ENCODE data around the gene PLD6.

PLD6 gene

GRCh38 chr17:17205368-17206123 is 587 bp downstream of the PLD6 start:
- peak; percentile 68 for DNase-seq (ENCODE audit: extremely low read depth, insufficient read length)

GRCh38 chr17:17204635-17205231 is 1.4 kb downstream of the PLD6 start:
- DNase-seq (ENCODE audit: extremely low read depth, insufficient read length) = no peak
- H3K36me3 ChIP-seq (ENCODE audit: control insufficient read depth, insufficient read depth, low read length) = peaks cover 1% of the 10 kb centered on the region
- no peaks in the 10 kb centered on the region for H3K27me3 ChIP-seq (replicated peaks; ENCODE audit: control insufficient read depth, insufficient read depth, low read length)
- TF ChIP-seq CTCF (IDR thresholded peaks at IDR 0.05; ENCODE audit: insufficient read depth, low read length, poor library complexity, severe bottlenecking) = no peak
- peak overlapping the region; percentile 70 for H3K4me3 ChIP-seq (replicated peaks; ENCODE audit: low read depth, low read length)

More at GRCh38 chr17:17205368-17206123, 587 bp downstream of the PLD6 start:
- peaks cover 1% of the 10 kb centered on the region for H3K36me3 ChIP-seq (ENCODE audit: control insufficient read depth, insufficient read depth, low read length)
- no peak for TF ChIP-seq CTCF (IDR thresholded peaks at IDR 0.05; ENCODE audit: insufficient read depth, low read length, poor library complexity, severe bottlenecking)
- peak overlapping the region; percentile 70 for H3K4me3 ChIP-seq (replicated peaks; ENCODE audit: low read depth, low read length)
- H3K27me3 ChIP-seq (replicated peaks; ENCODE audit: control insufficient read depth, insufficient read depth, low read length) = no peaks in the 10 kb centered on the region

GRCh38 chr17:17204041-17204591 is 2.0 kb downstream of the PLD6 start:
- Histone ChIP-seq H3K27me3 (replicated peaks; ENCODE audit: control insufficient read depth, insufficient read depth, low read length) (no peaks in the 10 kb centered on the region), H3K4me3 (replicated peaks; ENCODE audit: low read depth, low read length) (peak overlapping the region; percentile 70), H3K36me3 (ENCODE audit: control insufficient read depth, insufficient read depth, low read length) (peaks cover 1% of the 10 kb centered on the region)
- no peak for TF ChIP-seq CTCF (IDR thresholded peaks at IDR 0.05; ENCODE audit: insufficient read depth, low read length, poor library complexity, severe bottlenecking)
- DNase-seq (ENCODE audit: extremely low read depth, insufficient read length) = no peak

GRCh38 chr17:17203173-17203730 is 2.9 kb downstream of the PLD6 start:
- TF ChIP-seq CTCF (IDR thresholded peaks at IDR 0.05; ENCODE audit: insufficient read depth, low read length, poor library complexity, severe bottlenecking) = no peak
- DNase-seq (ENCODE audit: extremely low read depth, insufficient read length) = no peak
- Histone ChIP-seq H3K36me3 (ENCODE audit: control insufficient read depth, insufficient read depth, low read length) (peaks cover 1% of the 10 kb centered on the region), H3K4me3 (replicated peaks; ENCODE audit: low read depth, low read length) (no peak overlapping the region), H3K27me3 (replicated peaks; ENCODE audit: control insufficient read depth, insufficient read depth, low read length) (no peaks in the 10 kb centered on the region)

- Histone ChIP-seq H3K27me3 (replicated peaks; ENCODE audit: control insufficient read depth, insufficient read depth, low read length) (no peaks in the 10 kb centered on the region), H3K36me3 (ENCODE audit: control insufficient read depth, insufficient read depth, low read length) (peaks cover 1% of the 10 kb centered on the region), H3K4me3 (replicated peaks; ENCODE audit: low read depth, low read length) (no peak overlapping the region)
- TF ChIP-seq CTCF (IDR thresholded peaks at IDR 0.05; ENCODE audit: insufficient read depth, low read length, poor library complexity, severe bottlenecking) = no peak
- no peak for DNase-seq (ENCODE audit: extremely low read depth, insufficient read length)
These were observed 4.2 kb downstream of the PLD6 start for GRCh38 chr17:17201907-17202306.

Measured in GM06990 (cell line).